Measurements from ENCODE around the gene ASH1L. TPM values are rescaled to one million over a fixed set of nuclear protein-coding genes. Genes with fewer than 3 reads are reported as not detected.

ASH1L gene
- total RNA-seq, 4 donors from 2014 or later: 63.3 to 75.6 (median 67.7) TPM

DNA sequence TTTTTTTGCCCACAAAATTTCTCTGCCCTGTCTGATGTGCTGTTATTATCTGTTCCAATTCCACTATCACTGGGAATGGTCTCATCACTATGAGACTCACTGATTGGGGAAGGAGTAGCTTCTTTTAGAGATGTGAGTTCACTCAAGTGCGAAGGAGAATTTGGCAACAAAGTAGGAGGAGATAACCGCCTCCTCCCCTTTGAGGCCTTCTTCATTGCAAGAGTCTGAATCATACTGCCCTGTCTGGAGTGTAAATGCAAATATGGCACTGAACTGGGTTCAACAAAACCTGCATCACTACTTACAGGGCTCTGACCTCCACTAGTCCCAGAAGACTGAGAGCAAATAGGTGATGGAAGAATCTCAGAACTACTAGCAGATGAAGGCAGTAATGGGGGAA, 83.4 kb downstream of the ASH1L start:
- Histone ChIP-seq H3K27me3 (no peaks in the 10 kb centered on the region), H3K36me3 (peaks cover 0 to 41% (median 19%) of the 10 kb centered on the region in 4 donors), H3K4me1 (peaks cover 4 to 15% (median 14%) of the 10 kb centered on the region in 4 donors), H3K9me3 (no peaks in the 10 kb centered on the region), H3K4me3 (no peak overlapping the region), H3K27ac (replicated peaks in 1 of 4) (no peak overlapping the region)
- DNase-seq (ENCODE audit: extremely low spot score): no peak
- no peak for TF ChIP-seq CTCF (IDR thresholded peaks at IDR 0.05)
- TF ChIP-seq EP300 (IDR thresholded peaks at IDR 0.05): no peak
- TF ChIP-seq POLR2A (IDR thresholded peaks at IDR 0.05; ENCODE audit: low read depth): no peak
- TF ChIP-seq POLR2AphosphoS5 (IDR thresholded peaks at IDR 0.05): no peak
- intact Hi-C loops (cut with DNase I): no loop called here
- WGBS: 76% methylated on average over 2 of the region's 2 CpGs

GRCh38 chr1:155478270-155478852, 84.2 kb downstream of the ASH1L start:
- peaks cover 0 to 41% (median 19%) of the 10 kb centered on the region in 4 donors for H3K36me3 ChIP-seq
- no peak for TF ChIP-seq POLR2A (IDR thresholded peaks at IDR 0.05; ENCODE audit: low read depth)
- TF ChIP-seq CTCF (IDR thresholded peaks at IDR 0.05): no peak
- WGBS: 95% methylated on average over 8 of the region's 8 CpGs
- H3K27ac ChIP-seq (replicated peaks in 1 of 4): no peak overlapping the region
- no peaks in the 10 kb centered on the region for H3K9me3 ChIP-seq
- no peak for DNase-seq (ENCODE audit: extremely low spot score)
- peaks cover 6 to 20% (median 16%) of the 10 kb centered on the region in 4 donors for H3K4me1 ChIP-seq
- intact Hi-C loops (cut with DNase I): no loop called here
- H3K27me3 ChIP-seq: no peaks in the 10 kb centered on the region
- H3K4me3 ChIP-seq: no peak overlapping the region

DNA sequence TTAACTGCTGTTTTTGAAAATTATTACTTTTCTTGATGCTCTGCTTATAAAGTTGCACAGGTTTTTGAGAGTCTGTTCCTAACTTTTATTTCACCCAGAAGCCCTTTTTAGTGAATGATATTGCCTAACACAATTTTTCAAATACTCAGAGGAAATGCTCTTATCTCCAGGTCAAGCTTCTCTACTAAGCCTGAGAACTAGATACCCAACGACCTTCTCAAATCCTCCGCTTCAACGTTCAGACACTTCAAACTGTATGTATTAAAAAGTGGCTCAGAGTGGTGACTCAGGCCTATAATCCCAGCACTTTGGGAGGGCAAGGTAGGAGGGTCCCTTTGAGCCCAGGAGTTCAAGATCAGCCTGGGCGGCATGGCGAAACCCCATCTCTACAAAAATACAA, 88.5 kb downstream of the ASH1L start:
- Histone ChIP-seq H3K4me1 (peaks cover 6 to 12% (median 8%) of the 10 kb centered on the region in 4 donors), H3K36me3 (peaks cover 0 to 17% (median 5%) of the 10 kb centered on the region in 4 donors), H3K4me3 (no peak overlapping the region), H3K27ac (replicated peaks in 1 of 4) (no peak overlapping the region), H3K27me3 (no peaks in the 10 kb centered on the region), H3K9me3 (peaks cover 0 to 7% (median 3%) of the 10 kb centered on the region in 4 donors)
- 90% methylated on average over 5 of the region's 5 CpGs for WGBS
- no peak for TF ChIP-seq CTCF (IDR thresholded peaks at IDR 0.05)
- no peak for TF ChIP-seq POLR2AphosphoS5 (IDR thresholded peaks at IDR 0.05)
- TF ChIP-seq POLR2A (IDR thresholded peaks at IDR 0.05; ENCODE audit: low read depth): no peak
- no peak for TF ChIP-seq EP300 (IDR thresholded peaks at IDR 0.05)
- intact Hi-C loops (cut with DNase I): no loop called here
- no peak for DNase-seq (ENCODE audit: extremely low spot score)

DNA sequence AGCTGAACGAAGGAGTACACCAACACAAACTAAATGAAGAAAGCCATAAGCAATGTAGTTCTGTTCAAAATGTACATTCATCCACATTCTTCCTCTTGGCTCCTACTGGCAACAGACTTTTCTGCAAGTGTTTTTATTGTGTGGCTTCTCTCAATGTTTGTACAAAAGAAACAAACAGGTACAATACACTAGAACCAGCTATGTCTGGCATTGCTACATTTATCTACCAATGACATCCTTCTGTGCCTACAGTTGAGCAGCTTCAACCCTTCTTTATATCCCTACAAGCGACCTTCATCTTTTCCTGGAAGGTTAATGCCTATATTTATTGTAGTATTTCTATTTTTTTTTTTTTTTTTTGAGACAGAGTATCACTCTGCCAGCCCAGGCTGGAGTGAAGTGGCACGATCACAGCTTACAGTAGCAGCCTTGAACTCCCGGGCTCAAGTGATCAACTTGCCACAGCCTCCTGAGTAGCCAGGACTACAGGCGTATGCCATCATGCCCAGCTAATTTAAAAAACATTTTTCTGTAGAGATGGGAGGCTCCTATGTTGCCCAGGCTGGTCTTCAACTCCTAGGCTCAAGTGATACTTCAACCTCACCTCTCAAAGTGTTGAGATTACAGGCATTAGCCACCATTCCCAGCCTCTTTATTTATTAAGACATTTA, 89.3 kb downstream of the ASH1L start:
- H3K9me3 ChIP-seq: peaks cover 0 to 7% (median 3%) of the 10 kb centered on the region in 4 donors
- intact Hi-C loops (cut with DNase I): no loop called here
- H3K36me3 ChIP-seq: peaks cover 0 to 11% (median 4%) of the 10 kb centered on the region in 4 donors

GRCh38 chr1:155472491-155473083, 90.0 kb downstream of the ASH1L start:
- 67% methylated on average over 2 of the region's 2 CpGs for WGBS
- H3K4me3 ChIP-seq: no peak overlapping the region
- intact Hi-C loops (cut with DNase I): no loop called here
- H3K36me3 ChIP-seq: peaks cover 0 to 7% (median 3%) of the 10 kb centered on the region in 4 donors
- H3K9me3 ChIP-seq: peaks cover 0 to 7% (median 3%) of the 10 kb centered on the region in 4 donors
- TF ChIP-seq POLR2AphosphoS5 (IDR thresholded peaks at IDR 0.05) (no peak), POLR2A (IDR thresholded peaks at IDR 0.05; ENCODE audit: low read depth) (no peak), EP300 (IDR thresholded peaks at IDR 0.05) (no peak), CTCF (IDR thresholded peaks at IDR 0.05) (no peak)
- no peak for DNase-seq (ENCODE audit: extremely low spot score)
- H3K4me1 ChIP-seq: peaks cover 9 to 22% (median 13%) of the 10 kb centered on the region in 4 donors
- H3K27me3 ChIP-seq: no peaks in the 10 kb centered on the region
- no peak overlapping the region for H3K27ac ChIP-seq (replicated peaks in 1 of 4)

More for the DNA sequence above, 89.3 kb downstream of the ASH1L start:
- Histone ChIP-seq H3K27ac (replicated peaks in 1 of 4) (no peak overlapping the region), H3K4me3 (no peak overlapping the region), H3K4me1 (peaks cover 6 to 15% (median 9%) of the 10 kb centered on the region in 4 donors), H3K27me3 (no peaks in the 10 kb centered on the region)
- DNase-seq (ENCODE audit: extremely low spot score): no peak
- no peak for TF ChIP-seq POLR2AphosphoS5 (IDR thresholded peaks at IDR 0.05)
- WGBS: 86% methylated on average over 5 of the region's 5 CpGs
